ENCODE results near the gene DIPK1A.

Gene DIPK1A

GRCh38 chr1:92833840-92834239 is 127.4 kb downstream of the DIPK1A start:
- DNase-seq: no peak

- peak; percentile 31 for DNase-seq
Measured at GRCh38 chr1:92832537-92833114, 128.6 kb downstream of the DIPK1A start.

- peak; percentile 97 for DNase-seq
Measured at GRCh38 chr1:92831762-92832536, 129.3 kb downstream of the DIPK1A start, which contains the start of gene RPL5. RPL5 (plus strand) TSS chr1:92832040; CDS start chr1:92832115, 75 bp downstream.

GRCh38 chr1:92831368-92831761 is 129.9 kb downstream of the DIPK1A start:
- no peak for DNase-seq

GRCh38 chr1:92826792-92827191 is 134.5 kb downstream of the DIPK1A start:
- DNase-seq: no peak

GRCh38 chr1:92822879-92823278 is 138.4 kb downstream of the DIPK1A start:
- DNase-seq: no peak

GRCh38 chr1:92820551-92820950 is 140.7 kb downstream of the DIPK1A start:
- DNase-seq: no peak

- DNase-seq: no peak
Measured at GRCh38 chr1:92820024-92820423, 141.2 kb downstream of the DIPK1A start.

- DNase-seq: no peak
Measured at GRCh38 chr1:92817986-92818764, 143.1 kb downstream of the DIPK1A start.

- no peak for DNase-seq
Measured at GRCh38 chr1:92817137-92817697, 144.0 kb downstream of the DIPK1A start.

- DNase-seq: no peak
Measured at GRCh38 chr1:92816732-92817131, 144.5 kb downstream of the DIPK1A start.

- no peak for DNase-seq
Measured at GRCh38 chr1:92808381-92808780, 152.9 kb downstream of the DIPK1A start.

GRCh38 chr1:92805216-92805615 is 156.0 kb downstream of the DIPK1A start:
- no peak for DNase-seq

GRCh38 chr1:92804721-92805201 is 156.5 kb downstream of the DIPK1A start:
- no peak for DNase-seq

- no peak for DNase-seq
Measured at GRCh38 chr1:92803140-92803887, 157.9 kb downstream of the DIPK1A start.

GRCh38 chr1:92797961-92798360 is 163.3 kb downstream of the DIPK1A start:
- DNase-seq: no peak

- no peak for DNase-seq
Measured at GRCh38 chr1:92797297-92797696, 164.0 kb downstream of the DIPK1A start.

GRCh38 chr1:92795166-92795565 is 166.1 kb downstream of the DIPK1A start:
- no peak for DNase-seq

- DNase-seq: no peak
Measured at GRCh38 chr1:92792340-92792782, 168.9 kb downstream of the DIPK1A start.
